Parathyroid adenoma (tissue), 2 donors: ENCODE measurements around the gene ZBTB8OS.

Experiments used
- H2AFZ ChIP-seq: fragments of 300-600 bp; sonication (generic); one replicate; pipeline ENCODE4 v1.7.0; 2017; ENCODE audit warnings: antibody characterized with exemption, mild to moderate bottlenecking
- H3K27ac ChIP-seq: fragments of 300-600 bp; sonication (generic); one replicate; pipeline ENCODE4 v1.7.0; 2017
- H3K27me3 ChIP-seq: fragments of 300-600 bp; sonication (generic); one replicate; pipeline ENCODE4 v1.7.0; 2017; ENCODE audit warnings: low read length; ENCODE audit not compliant: control insufficient read depth, insufficient read depth
- H3K36me3 ChIP-seq: fragments of 300-600 bp; sonication (generic); one replicate; pipeline ENCODE4 v1.7.0; 2017; ENCODE audit warnings: low read length; ENCODE audit not compliant: control insufficient read depth, insufficient read depth
- H3K4me1 ChIP-seq: fragments of 300-600 bp; sonication (generic); one replicate; pipeline ENCODE4 v1.7.0; 2017; ENCODE audit warnings: control low read depth
- H3K4me2 ChIP-seq: fragments of 300-600 bp; sonication (generic); one replicate; pipeline ENCODE4 v1.7.0; 2017; ENCODE audit warnings: low read length
- H3K4me3 ChIP-seq: fragments of 300-600 bp; sonication (generic); one replicate; pipeline ENCODE4 v1.7.0; 2017; ENCODE audit warnings: low read depth, low read length
- H3K79me2 ChIP-seq: fragments of 300-600 bp; sonication (generic); one replicate; pipeline ENCODE4 v1.7.0; 2017; ENCODE audit warnings: control low read depth
- H3K9ac ChIP-seq: fragments of 300-600 bp; sonication (generic); one replicate; pipeline ENCODE4 v1.7.0; 2017; ENCODE audit warnings: mild to moderate bottlenecking
- H3K9me3 ChIP-seq: fragments of 300-600 bp; sonication (generic); one replicate; pipeline ENCODE4 v1.7.0; 2017; ENCODE audit warnings: low read length; ENCODE audit not compliant: control insufficient read depth
- CTCF ChIP-seq: fragments of 300-600 bp; sonication (generic); IDR thresholded peaks from one replicate; pipeline ENCODE4 v1.7.0; 2017; ENCODE audit warnings: antibody characterized with exemption, mild to moderate bottlenecking
- donor health status: primary hyperparathyroidism.

Gene ZBTB8OS

GRCh38 chr1:32619701-32620485, 30.5 kb downstream of the ZBTB8OS start:
- H3K4me2 ChIP-seq = no peak overlapping the region
- H3K27ac ChIP-seq = no peak overlapping the region
- H3K36me3 ChIP-seq = no peaks in the 10 kb centered on the region
- H2AFZ ChIP-seq = no peak overlapping the region
- TF ChIP-seq CTCF = peak; percentile 11
- H3K9ac ChIP-seq = no peak overlapping the region
- no peaks in the 10 kb centered on the region for H3K27me3 ChIP-seq
- no peaks in the 10 kb centered on the region for H3K4me1 ChIP-seq
- no peaks in the 10 kb centered on the region for H3K79me2 ChIP-seq
- no peak overlapping the region for H3K4me3 ChIP-seq
- H3K9me3 ChIP-seq = no peaks in the 10 kb centered on the region

GRCh38 chr1:32618673-32619221, 31.6 kb downstream of the ZBTB8OS start:
- H3K79me2 ChIP-seq = no peaks in the 10 kb centered on the region
- H2AFZ ChIP-seq = no peak overlapping the region
- no peak for TF ChIP-seq CTCF
- no peak overlapping the region for H3K4me2 ChIP-seq
- no peaks in the 10 kb centered on the region for H3K27me3 ChIP-seq
- H3K9ac ChIP-seq = no peak overlapping the region
- H3K27ac ChIP-seq = no peak overlapping the region
- H3K4me3 ChIP-seq = no peak overlapping the region
- H3K9me3 ChIP-seq = no peaks in the 10 kb centered on the region
- H3K4me1 ChIP-seq = no peaks in the 10 kb centered on the region
- H3K36me3 ChIP-seq = no peaks in the 10 kb centered on the region

GRCh38 chr1:32613472-32613871, 36.9 kb downstream of the ZBTB8OS start:
- H2AFZ ChIP-seq = no peak overlapping the region
- H3K4me1 ChIP-seq = no peaks in the 10 kb centered on the region
- no peaks in the 10 kb centered on the region for H3K36me3 ChIP-seq
- H3K4me2 ChIP-seq = no peak overlapping the region
- no peaks in the 10 kb centered on the region for H3K79me2 ChIP-seq
- no peak overlapping the region for H3K27ac ChIP-seq
- H3K9me3 ChIP-seq = no peaks in the 10 kb centered on the region
- H3K27me3 ChIP-seq = no peaks in the 10 kb centered on the region
- H3K4me3 ChIP-seq = no peak overlapping the region
- no peak overlapping the region for H3K9ac ChIP-seq
- no peak for TF ChIP-seq CTCF

DNA sequence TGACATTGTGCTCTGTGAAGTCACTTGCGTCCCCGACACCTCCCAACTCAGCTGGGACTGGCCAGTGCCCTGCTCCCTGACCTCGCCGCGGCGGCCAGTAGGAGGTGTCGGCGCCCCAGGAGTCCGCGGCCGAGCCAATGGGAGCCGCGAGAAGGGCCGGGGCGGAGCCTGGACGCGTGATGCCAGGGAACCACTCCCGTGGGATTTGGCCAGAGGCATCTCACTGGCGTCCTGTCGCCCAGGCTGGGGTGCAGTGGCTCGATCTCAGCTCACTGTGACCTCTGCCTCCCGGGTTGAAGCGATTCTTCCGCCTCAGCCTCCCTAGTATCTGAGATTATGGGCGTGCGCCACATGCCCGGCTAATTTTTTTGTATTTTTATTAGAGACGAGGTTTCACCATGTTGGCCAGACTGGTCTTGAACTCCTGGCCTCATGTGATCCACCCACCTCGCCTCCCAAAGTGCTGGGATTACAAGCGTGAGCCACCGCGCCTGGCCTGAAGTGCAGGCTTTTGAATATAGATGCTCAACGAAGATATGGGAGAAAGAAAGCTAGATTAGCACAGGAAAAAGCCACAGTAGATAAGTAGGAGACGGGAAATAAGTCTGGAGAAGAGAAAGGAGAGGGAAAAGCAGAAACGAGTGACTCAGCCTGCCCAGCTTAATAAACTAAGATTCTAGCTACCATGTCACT, 38.0 kb downstream of the ZBTB8OS start:
- no peak overlapping the region for H3K27ac ChIP-seq
- no peaks in the 10 kb centered on the region for H3K36me3 ChIP-seq
- H2AFZ ChIP-seq = peak overlapping the region; percentile 85
- TF ChIP-seq CTCF = peak; percentile 28
- H3K9me3 ChIP-seq = no peaks in the 10 kb centered on the region
- peak overlapping the region; percentile 66 for H3K4me3 ChIP-seq
- H3K27me3 ChIP-seq = no peaks in the 10 kb centered on the region
- H3K9ac ChIP-seq = no peak overlapping the region
- H3K4me2 ChIP-seq = peak overlapping the region; percentile 97
- H3K4me1 ChIP-seq = no peaks in the 10 kb centered on the region
- H3K79me2 ChIP-seq = no peaks in the 10 kb centered on the region
